Liver (tissue), 3 donors: ENCODE measurements around the gene VWA5B1.

Source experiments
- EGR1 ChIP-seq, 2 donors: IDR thresholded peaks; 2 replicates each; pipeline ENCODE4 v1.6.1; 2016 to 2018; ENCODE audit warnings: antibody characterized with exemption in 2 of 2, low read depth in 2 of 2
- FOXA1 ChIP-seq: IDR thresholded peaks from 2 replicates; pipeline ENCODE4 v1.6.1; 2016; ENCODE audit warnings: antibody characterized with exemption
- GABPA ChIP-seq, 2 donors: IDR thresholded peaks in 1 of 2; conservative IDR thresholded peaks in 1 of 2; 2 replicates each; pipeline ENCODE4 v1.6.1; 2016; ENCODE audit warnings: antibody characterized with exemption in 2 of 2, mild to moderate bottlenecking in 1 of 2, moderate library complexity in 1 of 2
- HNF4G ChIP-seq: IDR thresholded peaks from 2 replicates; pipeline ENCODE4 v1.6.1; 2016; ENCODE audit warnings: antibody characterized with exemption
- JUND ChIP-seq, 2 donors: IDR thresholded peaks; 2 replicates each; pipeline ENCODE4 v1.6.1; 2016; ENCODE audit warnings: antibody characterized with exemption in 2 of 2
- RAD21 ChIP-seq, 2 donors: IDR thresholded peaks; 2 replicates each; pipeline ENCODE4 v1.6.1; 2016; ENCODE audit warnings: antibody characterized with exemption in 2 of 2, mild to moderate bottlenecking in 2 of 2
- SP1 ChIP-seq: IDR thresholded peaks from 2 replicates; pipeline ENCODE4 v1.6.1; 2018; ENCODE audit warnings: antibody characterized with exemption, mild to moderate bottlenecking
- TAF1 ChIP-seq: conservative IDR thresholded peaks from 2 replicates; pipeline ENCODE4 v1.6.1; 2016; ENCODE audit warnings: antibody characterized with exemption, mild to moderate bottlenecking
- YY1 ChIP-seq: IDR thresholded peaks from 2 replicates; pipeline ENCODE4 v1.6.1; 2016; ENCODE audit warnings: antibody characterized with exemption, mild to moderate bottlenecking
- TF ChIP-seq, protein P1 (sequence below): fragments of 150-350 bp; IDR thresholded peaks from 2 replicates; pipeline ENCODE4 v1.5.1; 2017; ENCODE audit warnings: improper control_type of control experiment, low read depth, low read length; ENCODE audit not compliant: missing input control
- TF ChIP-seq, protein P2 (sequence below): IDR thresholded peaks from 2 replicates; pipeline ENCODE4 v1.6.1; 2016; ENCODE audit warnings: antibody characterized with exemption
- TF ChIP-seq, protein P3 (sequence below): IDR thresholded peaks from 2 replicates; pipeline ENCODE4 v1.6.1; 2016; ENCODE audit warnings: antibody characterized with exemption
- TF ChIP-seq, protein P4 (sequence below): IDR thresholded peaks from 2 replicates; pipeline ENCODE4 v1.6.1; 2016; ENCODE audit warnings: antibody characterized with exemption, mild to moderate bottlenecking
- donor health status: healthy.
- donor health status: healthy.

DNA sequence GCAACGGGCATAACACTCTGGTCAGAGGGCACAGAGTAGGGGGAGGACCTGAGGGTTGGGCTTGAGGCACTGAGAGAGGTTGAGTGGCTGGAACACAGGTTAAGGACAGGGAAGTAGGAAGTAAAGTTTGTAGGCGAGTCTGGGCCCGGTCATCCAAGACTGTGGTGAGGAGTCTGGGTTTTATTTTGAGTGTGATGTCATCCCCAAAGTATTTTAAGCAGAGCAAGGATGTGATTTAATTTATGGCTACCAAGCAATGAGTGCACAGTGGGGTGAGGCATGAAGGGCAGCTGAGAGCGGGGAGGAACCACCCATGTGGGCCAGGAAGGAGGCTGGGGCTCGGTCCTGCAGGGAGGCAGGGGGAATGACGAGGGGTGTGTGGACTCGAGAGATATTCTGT lies 11.2 kb upstream of the VWA5B1 start:
- TF ChIP-seq, protein P1, sequence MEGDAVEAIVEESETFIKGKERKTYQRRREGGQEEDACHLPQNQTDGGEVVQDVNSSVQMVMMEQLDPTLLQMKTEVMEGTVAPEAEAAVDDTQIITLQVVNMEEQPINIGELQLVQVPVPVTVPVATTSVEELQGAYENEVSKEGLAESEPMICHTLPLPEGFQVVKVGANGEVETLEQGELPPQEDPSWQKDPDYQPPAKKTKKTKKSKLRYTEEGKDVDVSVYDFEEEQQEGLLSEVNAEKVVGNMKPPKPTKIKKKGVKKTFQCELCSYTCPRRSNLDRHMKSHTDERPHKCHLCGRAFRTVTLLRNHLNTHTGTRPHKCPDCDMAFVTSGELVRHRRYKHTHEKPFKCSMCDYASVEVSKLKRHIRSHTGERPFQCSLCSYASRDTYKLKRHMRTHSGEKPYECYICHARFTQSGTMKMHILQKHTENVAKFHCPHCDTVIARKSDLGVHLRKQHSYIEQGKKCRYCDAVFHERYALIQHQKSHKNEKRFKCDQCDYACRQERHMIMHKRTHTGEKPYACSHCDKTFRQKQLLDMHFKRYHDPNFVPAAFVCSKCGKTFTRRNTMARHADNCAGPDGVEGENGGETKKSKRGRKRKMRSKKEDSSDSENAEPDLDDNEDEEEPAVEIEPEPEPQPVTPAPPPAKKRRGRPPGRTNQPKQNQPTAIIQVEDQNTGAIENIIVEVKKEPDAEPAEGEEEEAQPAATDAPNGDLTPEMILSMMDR = no peak
- TF ChIP-seq SP1 = no peak
- TF ChIP-seq RAD21 (IDR thresholded peaks at IDR 0.05) = no peak
- TF ChIP-seq EGR1 (IDR thresholded peaks at IDR 0.05; ENCODE audit: low read depth in 2 of 2) = no peak
- TF ChIP-seq GABPA (IDR thresholded peaks at IDR 0.05 in 1 of 2, conservative IDR thresholded peaks at IDR 0.05 in 1 of 2) = no peak
- TF ChIP-seq JUND (IDR thresholded peaks at IDR 0.05) = no peak
- TF ChIP-seq, protein P2, sequence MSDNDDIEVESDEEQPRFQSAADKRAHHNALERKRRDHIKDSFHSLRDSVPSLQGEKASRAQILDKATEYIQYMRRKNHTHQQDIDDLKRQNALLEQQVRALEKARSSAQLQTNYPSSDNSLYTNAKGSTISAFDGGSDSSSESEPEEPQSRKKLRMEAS = no peak
- TF ChIP-seq YY1 = no peak
- TF ChIP-seq, protein P3, sequence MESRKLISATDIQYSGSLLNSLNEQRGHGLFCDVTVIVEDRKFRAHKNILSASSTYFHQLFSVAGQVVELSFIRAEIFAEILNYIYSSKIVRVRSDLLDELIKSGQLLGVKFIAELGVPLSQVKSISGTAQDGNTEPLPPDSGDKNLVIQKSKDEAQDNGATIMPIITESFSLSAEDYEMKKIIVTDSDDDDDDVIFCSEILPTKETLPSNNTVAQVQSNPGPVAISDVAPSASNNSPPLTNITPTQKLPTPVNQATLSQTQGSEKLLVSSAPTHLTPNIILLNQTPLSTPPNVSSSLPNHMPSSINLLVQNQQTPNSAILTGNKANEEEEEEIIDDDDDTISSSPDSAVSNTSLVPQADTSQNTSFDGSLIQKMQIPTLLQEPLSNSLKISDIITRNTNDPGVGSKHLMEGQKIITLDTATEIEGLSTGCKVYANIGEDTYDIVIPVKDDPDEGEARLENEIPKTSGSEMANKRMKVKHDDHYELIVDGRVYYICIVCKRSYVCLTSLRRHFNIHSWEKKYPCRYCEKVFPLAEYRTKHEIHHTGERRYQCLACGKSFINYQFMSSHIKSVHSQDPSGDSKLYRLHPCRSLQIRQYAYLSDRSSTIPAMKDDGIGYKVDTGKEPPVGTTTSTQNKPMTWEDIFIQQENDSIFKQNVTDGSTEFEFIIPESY = no peak
- TF ChIP-seq, protein P4, sequence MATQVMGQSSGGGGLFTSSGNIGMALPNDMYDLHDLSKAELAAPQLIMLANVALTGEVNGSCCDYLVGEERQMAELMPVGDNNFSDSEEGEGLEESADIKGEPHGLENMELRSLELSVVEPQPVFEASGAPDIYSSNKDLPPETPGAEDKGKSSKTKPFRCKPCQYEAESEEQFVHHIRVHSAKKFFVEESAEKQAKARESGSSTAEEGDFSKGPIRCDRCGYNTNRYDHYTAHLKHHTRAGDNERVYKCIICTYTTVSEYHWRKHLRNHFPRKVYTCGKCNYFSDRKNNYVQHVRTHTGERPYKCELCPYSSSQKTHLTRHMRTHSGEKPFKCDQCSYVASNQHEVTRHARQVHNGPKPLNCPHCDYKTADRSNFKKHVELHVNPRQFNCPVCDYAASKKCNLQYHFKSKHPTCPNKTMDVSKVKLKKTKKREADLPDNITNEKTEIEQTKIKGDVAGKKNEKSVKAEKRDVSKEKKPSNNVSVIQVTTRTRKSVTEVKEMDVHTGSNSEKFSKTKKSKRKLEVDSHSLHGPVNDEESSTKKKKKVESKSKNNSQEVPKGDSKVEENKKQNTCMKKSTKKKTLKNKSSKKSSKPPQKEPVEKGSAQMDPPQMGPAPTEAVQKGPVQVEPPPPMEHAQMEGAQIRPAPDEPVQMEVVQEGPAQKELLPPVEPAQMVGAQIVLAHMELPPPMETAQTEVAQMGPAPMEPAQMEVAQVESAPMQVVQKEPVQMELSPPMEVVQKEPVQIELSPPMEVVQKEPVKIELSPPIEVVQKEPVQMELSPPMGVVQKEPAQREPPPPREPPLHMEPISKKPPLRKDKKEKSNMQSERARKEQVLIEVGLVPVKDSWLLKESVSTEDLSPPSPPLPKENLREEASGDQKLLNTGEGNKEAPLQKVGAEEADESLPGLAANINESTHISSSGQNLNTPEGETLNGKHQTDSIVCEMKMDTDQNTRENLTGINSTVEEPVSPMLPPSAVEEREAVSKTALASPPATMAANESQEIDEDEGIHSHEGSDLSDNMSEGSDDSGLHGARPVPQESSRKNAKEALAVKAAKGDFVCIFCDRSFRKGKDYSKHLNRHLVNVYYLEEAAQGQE = no peak
- TF ChIP-seq TAF1 = no peak
- no peak for TF ChIP-seq HNF4G
- TF ChIP-seq FOXA1 = no peak
